Hepatocyte (in vitro differentiated cells): ENCODE data around the gene PSME4.

Experiments
- EZH2 ChIP-seq: fragments of 200-600 bp; sonication (generic); IDR thresholded peaks from 2 replicates; pipeline ENCODE4 v1.6.1; 2016; ENCODE audit warnings: antibody characterized with exemption, mild to moderate bottlenecking, borderline replicate concordance
- EZH2phosphoT487 ChIP-seq: fragments of 200-600 bp; sonication (generic); IDR thresholded peaks from one replicate; pipeline ENCODE4 v1.6.1; 2018; ENCODE audit warnings: antibody characterized with exemption, mild to moderate bottlenecking, low read depth, moderate library complexity; ENCODE audit not compliant: unreplicated experiment, severe bottlenecking
- TF ChIP-seq, protein P1 (sequence below): fragments of 200-600 bp; sonication (generic); IDR thresholded peaks from 2 replicates; pipeline ENCODE4 v1.5.1; 2016; ENCODE audit warnings: antibody characterized with exemption, mild to moderate bottlenecking; ENCODE audit not compliant: poor library complexity

DNA sequence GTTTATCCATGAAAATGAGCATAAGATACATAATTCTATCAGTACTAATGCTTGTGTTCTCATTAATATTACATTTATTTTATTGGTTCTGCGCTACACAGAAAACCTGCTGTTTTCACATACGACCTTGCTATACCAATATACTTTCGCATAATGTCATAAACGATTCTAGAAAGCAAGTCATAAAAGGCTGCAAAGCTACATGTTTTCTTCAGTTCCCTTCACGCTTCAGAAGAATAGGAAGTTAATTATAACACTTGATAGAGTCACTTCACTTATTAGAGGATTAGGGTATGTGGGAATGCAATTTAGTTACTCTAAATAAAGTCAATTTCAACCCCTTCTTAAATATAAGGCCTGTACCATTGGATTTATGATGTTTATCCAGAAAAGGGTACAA lies 29.0 kb downstream of the PSME4 start:
- TF ChIP-seq EZH2phosphoT487 = no peak
- TF ChIP-seq, protein P1, sequence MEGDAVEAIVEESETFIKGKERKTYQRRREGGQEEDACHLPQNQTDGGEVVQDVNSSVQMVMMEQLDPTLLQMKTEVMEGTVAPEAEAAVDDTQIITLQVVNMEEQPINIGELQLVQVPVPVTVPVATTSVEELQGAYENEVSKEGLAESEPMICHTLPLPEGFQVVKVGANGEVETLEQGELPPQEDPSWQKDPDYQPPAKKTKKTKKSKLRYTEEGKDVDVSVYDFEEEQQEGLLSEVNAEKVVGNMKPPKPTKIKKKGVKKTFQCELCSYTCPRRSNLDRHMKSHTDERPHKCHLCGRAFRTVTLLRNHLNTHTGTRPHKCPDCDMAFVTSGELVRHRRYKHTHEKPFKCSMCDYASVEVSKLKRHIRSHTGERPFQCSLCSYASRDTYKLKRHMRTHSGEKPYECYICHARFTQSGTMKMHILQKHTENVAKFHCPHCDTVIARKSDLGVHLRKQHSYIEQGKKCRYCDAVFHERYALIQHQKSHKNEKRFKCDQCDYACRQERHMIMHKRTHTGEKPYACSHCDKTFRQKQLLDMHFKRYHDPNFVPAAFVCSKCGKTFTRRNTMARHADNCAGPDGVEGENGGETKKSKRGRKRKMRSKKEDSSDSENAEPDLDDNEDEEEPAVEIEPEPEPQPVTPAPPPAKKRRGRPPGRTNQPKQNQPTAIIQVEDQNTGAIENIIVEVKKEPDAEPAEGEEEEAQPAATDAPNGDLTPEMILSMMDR = no peak
- no peak for TF ChIP-seq EZH2
